ENCODE measurements around the gene ACAA2.

DNA sequence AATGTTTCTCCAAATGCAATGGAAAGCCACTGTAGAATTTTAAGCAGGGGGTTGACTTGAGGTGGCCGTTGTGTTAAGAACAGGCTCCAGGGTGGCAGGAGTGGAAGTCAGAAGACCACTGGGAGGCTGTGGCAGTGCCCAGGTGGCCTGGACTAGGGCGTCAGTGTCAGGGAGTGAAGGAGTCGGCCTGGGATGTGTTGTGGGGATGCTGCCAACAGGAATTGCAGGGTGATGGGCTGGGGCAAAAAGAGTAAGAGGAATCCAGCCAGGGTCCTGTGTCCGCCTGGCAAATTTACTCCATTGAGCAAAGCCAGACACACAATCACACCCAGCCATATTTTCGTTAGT lies 55.1 kb downstream of the ACAA2 start:
- TF ChIP-seq POLR2A (IDR thresholded peaks at IDR 0.05): no peak
- TF ChIP-seq, protein P1, sequence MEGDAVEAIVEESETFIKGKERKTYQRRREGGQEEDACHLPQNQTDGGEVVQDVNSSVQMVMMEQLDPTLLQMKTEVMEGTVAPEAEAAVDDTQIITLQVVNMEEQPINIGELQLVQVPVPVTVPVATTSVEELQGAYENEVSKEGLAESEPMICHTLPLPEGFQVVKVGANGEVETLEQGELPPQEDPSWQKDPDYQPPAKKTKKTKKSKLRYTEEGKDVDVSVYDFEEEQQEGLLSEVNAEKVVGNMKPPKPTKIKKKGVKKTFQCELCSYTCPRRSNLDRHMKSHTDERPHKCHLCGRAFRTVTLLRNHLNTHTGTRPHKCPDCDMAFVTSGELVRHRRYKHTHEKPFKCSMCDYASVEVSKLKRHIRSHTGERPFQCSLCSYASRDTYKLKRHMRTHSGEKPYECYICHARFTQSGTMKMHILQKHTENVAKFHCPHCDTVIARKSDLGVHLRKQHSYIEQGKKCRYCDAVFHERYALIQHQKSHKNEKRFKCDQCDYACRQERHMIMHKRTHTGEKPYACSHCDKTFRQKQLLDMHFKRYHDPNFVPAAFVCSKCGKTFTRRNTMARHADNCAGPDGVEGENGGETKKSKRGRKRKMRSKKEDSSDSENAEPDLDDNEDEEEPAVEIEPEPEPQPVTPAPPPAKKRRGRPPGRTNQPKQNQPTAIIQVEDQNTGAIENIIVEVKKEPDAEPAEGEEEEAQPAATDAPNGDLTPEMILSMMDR (IDR thresholded peaks at IDR 0.05): no peak
